NB4 (cell line): Measurements from ENCODE around the gene MCTP1.

Source experiments
- DNase-seq: peaks from one replicate; pipeline ENCODE4 v3.0.0; 2010; ENCODE audit warnings: low read depth
- H3K4me3 ChIP-seq: one replicate; pipeline ENCODE4 v1.5.1; 2011; ENCODE audit warnings: mild to moderate bottlenecking, low read depth, low read length, moderate library complexity
- CTCF ChIP-seq: IDR thresholded peaks from one replicate; pipeline ENCODE4 v1.5.1; 2012; ENCODE audit warnings: low read depth, low read length
- MYC ChIP-seq: IDR thresholded peaks from 2 replicates; pipeline ENCODE4 v1.6.1; 2011; ENCODE audit warnings: low read depth, low read length
- POLR2A ChIP-seq: IDR thresholded peaks from 2 replicates; pipeline ENCODE4 v1.6.1; 2011; ENCODE audit warnings: mild to moderate bottlenecking; ENCODE audit not compliant: insufficient read length; ENCODE audit errors: extremely low read depth
- TF ChIP-seq, protein P1 (sequence below): IDR thresholded peaks from 2 replicates; pipeline ENCODE4 v1.6.1; 2011; ENCODE audit warnings: low read depth, low read length

Gene MCTP1

DNA sequence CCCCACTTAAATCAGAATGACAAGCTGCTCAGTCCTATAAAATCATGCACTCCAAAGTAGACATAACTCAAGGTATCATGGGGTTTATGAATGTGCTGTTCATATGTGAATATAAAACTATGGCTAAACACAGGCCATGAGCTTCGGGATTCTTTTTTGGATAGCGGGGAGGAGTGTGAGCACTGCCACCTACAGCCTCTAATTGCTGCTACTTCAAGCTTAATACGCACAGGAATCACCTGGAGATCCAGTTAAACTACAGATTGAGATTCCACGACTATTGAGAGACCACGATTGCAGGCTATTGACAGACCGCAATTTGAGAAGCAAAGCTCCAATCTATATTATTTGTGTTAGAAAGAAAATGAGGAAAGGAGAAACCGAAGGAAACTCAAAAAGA is 231.6 kb downstream of the MCTP1 start:
- TF ChIP-seq, protein P1, sequence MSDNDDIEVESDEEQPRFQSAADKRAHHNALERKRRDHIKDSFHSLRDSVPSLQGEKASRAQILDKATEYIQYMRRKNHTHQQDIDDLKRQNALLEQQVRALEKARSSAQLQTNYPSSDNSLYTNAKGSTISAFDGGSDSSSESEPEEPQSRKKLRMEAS = no peak
- TF ChIP-seq POLR2A (no peak), CTCF (no peak), MYC (no peak)
- DNase-seq = no peak
- no peak overlapping the region for H3K4me3 ChIP-seq

DNA sequence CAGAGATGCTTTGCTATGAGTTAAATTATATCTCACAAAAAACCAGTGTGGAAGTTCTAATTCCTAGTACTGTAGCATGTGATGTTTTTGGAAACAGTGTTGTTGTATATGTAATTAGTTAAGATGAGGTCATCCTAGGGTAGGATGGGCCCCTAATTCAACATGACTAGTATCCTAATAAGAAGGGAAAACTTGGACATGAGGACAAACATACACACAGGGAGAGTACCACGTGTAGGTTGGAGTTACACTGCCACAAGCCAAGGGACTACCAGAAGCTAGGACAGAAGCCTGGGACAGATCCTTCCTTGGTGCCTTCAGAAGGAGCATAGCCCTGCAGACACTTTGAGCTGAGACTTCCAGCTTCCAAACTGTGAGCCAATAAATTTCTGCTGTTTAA is 234.2 kb downstream of the MCTP1 start:
- no peak for DNase-seq
- TF ChIP-seq CTCF (no peak), MYC (no peak), POLR2A (no peak)
- TF ChIP-seq, protein P1 = no peak
- H3K4me3 ChIP-seq = no peak overlapping the region

DNA sequence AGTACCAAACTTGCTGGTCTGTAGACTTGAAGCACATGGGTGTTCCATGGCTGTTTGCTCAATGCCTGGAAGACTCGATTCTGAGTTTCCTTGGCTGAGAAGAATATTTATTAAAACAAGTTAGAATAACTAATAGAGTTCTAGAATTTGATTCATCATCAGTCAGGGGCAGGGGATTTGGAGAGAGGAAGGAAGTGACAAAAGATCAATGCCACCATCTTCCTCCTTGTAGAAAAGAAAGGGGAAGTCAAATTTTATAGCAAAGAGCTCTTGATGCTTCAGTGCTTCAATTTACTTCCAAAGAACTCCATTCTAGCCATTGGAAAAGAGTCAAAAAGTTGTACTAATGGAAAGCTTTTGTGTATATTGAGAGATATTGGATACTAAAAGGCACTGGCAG is 236.3 kb downstream of the MCTP1 start:
- no peak for TF ChIP-seq MYC
- TF ChIP-seq POLR2A = no peak
- TF ChIP-seq, protein P1 = no peak
- TF ChIP-seq CTCF = no peak
- DNase-seq = peak; percentile 64
- no peak overlapping the region for H3K4me3 ChIP-seq

DNA sequence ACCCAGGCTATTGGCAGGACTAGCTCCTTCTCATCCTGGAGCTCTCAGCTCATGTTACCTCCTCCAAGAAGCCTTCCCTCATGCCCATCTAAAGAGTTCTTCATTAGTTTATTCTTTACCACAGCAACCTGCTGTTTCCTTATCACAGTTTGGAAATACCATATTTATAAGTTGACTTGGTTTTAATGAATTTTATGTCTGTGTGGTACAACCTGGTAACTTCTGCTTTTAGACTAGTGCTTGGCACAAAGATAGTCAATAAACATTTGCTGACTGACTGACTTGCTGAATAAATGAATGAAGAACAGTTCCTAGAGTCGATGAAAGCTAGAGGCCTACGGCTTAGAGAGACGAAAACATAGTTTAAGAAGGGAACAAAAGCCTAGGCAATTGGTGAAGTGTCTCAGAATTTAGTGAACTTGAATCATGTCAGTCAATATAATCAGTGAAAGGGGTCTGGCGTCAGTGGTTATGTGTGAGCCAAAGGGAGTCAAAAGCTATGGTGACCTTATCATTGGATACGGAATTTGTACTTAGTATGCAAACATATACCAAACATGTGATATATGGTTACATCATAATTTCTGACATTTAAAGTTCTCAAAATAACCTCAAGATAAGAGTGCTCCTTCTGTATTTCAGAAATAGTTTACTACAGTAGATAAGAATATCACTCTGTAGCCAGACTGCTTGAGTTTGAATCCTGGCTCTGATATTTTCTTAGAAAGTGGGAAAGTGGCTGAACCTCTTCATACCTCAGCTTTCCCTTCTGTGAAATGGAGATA is 239.5 kb downstream of the MCTP1 start:
- H3K4me3 ChIP-seq = no peak overlapping the region
- TF ChIP-seq CTCF (no peak), POLR2A (no peak), MYC (no peak)
- TF ChIP-seq, protein P1 = no peak
- peak; percentile 19 for DNase-seq

DNA sequence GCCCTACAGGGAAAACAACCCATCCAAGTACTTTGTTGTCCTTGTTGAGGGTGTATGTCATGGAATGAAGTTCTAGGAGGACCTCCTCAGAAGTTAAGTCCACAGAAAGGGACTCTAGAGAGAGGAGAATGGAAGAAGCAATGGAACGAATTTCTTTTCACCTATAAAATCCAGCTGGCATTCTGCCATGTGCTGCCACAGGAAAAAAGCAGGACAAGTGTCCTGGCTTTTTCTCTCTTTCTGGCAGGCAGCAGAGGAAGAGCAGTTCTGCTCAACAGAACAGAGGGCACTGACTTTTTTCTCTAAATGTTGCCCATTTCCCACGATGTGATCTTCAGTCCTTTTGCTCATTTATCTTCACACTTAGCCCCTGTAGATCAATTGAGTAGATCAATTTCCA is 240.8 kb downstream of the MCTP1 start:
- no peak overlapping the region for H3K4me3 ChIP-seq
- no peak for DNase-seq
- TF ChIP-seq CTCF (no peak), MYC (no peak), POLR2A (no peak)
- TF ChIP-seq, protein P1 = no peak

DNA sequence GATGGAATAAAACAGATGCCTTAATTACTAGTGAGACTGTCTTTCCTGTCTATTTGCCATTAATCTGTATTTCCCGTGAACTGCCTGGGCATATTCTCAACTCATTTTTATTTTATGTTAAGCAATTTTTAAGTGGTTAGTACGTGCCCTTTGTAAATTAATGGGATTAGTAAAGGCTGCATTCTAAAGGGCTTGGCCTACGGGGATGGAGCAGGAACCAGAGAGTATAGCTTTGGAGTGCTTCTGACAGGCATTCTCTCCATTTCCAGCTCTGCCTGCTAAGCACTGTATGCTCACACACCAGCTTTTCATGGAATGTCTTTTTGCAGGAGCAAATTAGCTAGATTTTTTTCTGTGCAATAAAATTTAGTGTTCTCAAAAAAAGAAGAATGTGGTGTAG is 241.2 kb downstream of the MCTP1 start:
- TF ChIP-seq, protein P1 = no peak
- TF ChIP-seq MYC (no peak), POLR2A (no peak), CTCF (no peak)
- H3K4me3 ChIP-seq = no peak overlapping the region
- no peak for DNase-seq
